Liver (tissue), 9 donors: ENCODE data around the gene SRPX2. TPM values are rescaled to one million over a fixed set of nuclear protein-coding genes. Genes with fewer than 3 reads are reported as not detected.

ENCODE experiments used
- DNase-seq: peaks from one replicate; pipeline ENCODE4 v3.0.0-alpha.2; 2017; ENCODE audit warnings: low spot score
- H3K27ac ChIP-seq, 2 donors: one replicate each; pipeline ENCODE4 v1.7.0; 2013; ENCODE audit warnings: inconsistent platforms in 2 of 2, low read length in 2 of 2, control low read depth in 1 of 2, low read depth in 1 of 2, mild to moderate bottlenecking in 1 of 2
- H3K27me3 ChIP-seq, 4 donors: one replicate each; pipeline versions ENCODE4 v1.6.1 to v1.7.0; 2013; ENCODE audit warnings: low read length in 3 of 4, inconsistent platforms in 1 of 4, mild to moderate bottlenecking in 1 of 4, moderate library complexity in 1 of 4; ENCODE audit not compliant: control insufficient read depth in 4 of 4, insufficient read depth in 4 of 4
- H3K36me3 ChIP-seq, 4 donors: one replicate each; pipeline versions ENCODE4 v1.6.1 to v1.7.0; 2013; ENCODE audit warnings: low read length in 3 of 4, mild to moderate bottlenecking in 3 of 4, low read depth in 1 of 4, moderate library complexity in 1 of 4; ENCODE audit not compliant: control insufficient read depth in 4 of 4, insufficient read depth in 3 of 4
- H3K4me1 ChIP-seq, 4 donors: one replicate each; pipeline versions ENCODE4 v1.6.1 to v1.7.0; 2013; ENCODE audit warnings: low read length in 3 of 4, mild to moderate bottlenecking in 3 of 4, moderate library complexity in 1 of 4; ENCODE audit not compliant: control insufficient read depth in 4 of 4, insufficient read depth in 4 of 4
- H3K4me3 ChIP-seq, 3 donors: one replicate each; pipeline versions ENCODE4 v1.6.1 to v1.7.0; 2013; ENCODE audit warnings: low read length in 3 of 3, control low read depth in 1 of 3, low read depth in 1 of 3, mild to moderate bottlenecking in 1 of 3
- H3K9ac ChIP-seq, 2 donors: one replicate each; pipeline ENCODE4 v1.7.0; 2013; ENCODE audit warnings: low read length in 2 of 2, mild to moderate bottlenecking in 2 of 2, moderate library complexity in 2 of 2, control low read depth in 1 of 2, low read depth in 1 of 2
- H3K9me3 ChIP-seq, 4 donors: one replicate each; pipeline versions ENCODE4 v1.6.1 to v1.7.0; 2013; ENCODE audit warnings: low read length in 3 of 4; ENCODE audit not compliant: control insufficient read depth in 4 of 4
- ATF3 ChIP-seq: IDR thresholded peaks from 2 replicates; pipeline ENCODE4 v1.6.1; 2016; ENCODE audit warnings: antibody characterized with exemption
- CTCF ChIP-seq: fragments of 150-350 bp; IDR thresholded peaks from 2 replicates; pipeline ENCODE4 v1.5.1; 2017; ENCODE audit warnings: improper control_type of control experiment, low read depth, low read length; ENCODE audit not compliant: missing input control
- EGR1 ChIP-seq, 2 donors: IDR thresholded peaks; 2 replicates each; pipeline ENCODE4 v1.6.1; 2016 to 2018; ENCODE audit warnings: antibody characterized with exemption in 2 of 2, low read depth in 2 of 2
- FOXA1 ChIP-seq: IDR thresholded peaks from 2 replicates; pipeline ENCODE4 v1.6.1; 2016; ENCODE audit warnings: antibody characterized with exemption
- FOXA2 ChIP-seq: IDR thresholded peaks from 2 replicates; pipeline ENCODE4 v1.6.1; 2016; ENCODE audit warnings: antibody characterized with exemption
- HNF4A ChIP-seq, 2 donors: conservative IDR thresholded peaks; 2 replicates each; pipeline ENCODE4 v1.6.1; 2016; ENCODE audit warnings: antibody characterized with exemption in 2 of 2, mild to moderate bottlenecking in 2 of 2
- HNF4G ChIP-seq: IDR thresholded peaks from 2 replicates; pipeline ENCODE4 v1.6.1; 2016; ENCODE audit warnings: antibody characterized with exemption
- JUND ChIP-seq, 2 donors: IDR thresholded peaks; 2 replicates each; pipeline ENCODE4 v1.6.1; 2016; ENCODE audit warnings: antibody characterized with exemption in 2 of 2
- MAX ChIP-seq: IDR thresholded peaks from 2 replicates; pipeline ENCODE4 v1.6.1; 2016; ENCODE audit warnings: antibody characterized with exemption
- REST ChIP-seq: IDR thresholded peaks from 2 replicates; pipeline ENCODE4 v1.6.1; 2016; ENCODE audit warnings: antibody characterized with exemption, mild to moderate bottlenecking
- SP1 ChIP-seq: IDR thresholded peaks from 2 replicates; pipeline ENCODE4 v1.6.1; 2018; ENCODE audit warnings: antibody characterized with exemption, mild to moderate bottlenecking
- YY1 ChIP-seq: IDR thresholded peaks from 2 replicates; pipeline ENCODE4 v1.6.1; 2016; ENCODE audit warnings: antibody characterized with exemption, mild to moderate bottlenecking
- ZBTB33 ChIP-seq: IDR thresholded peaks from 2 replicates; pipeline ENCODE4 v1.6.1; 2016; ENCODE audit warnings: antibody characterized with exemption
- WGBS: extraction: QIAGEN DNeasy Blood & Tissue Kit; methylation state at CpG from one replicate; pipeline ENCODE4 v1.1.7; 2013; 5-methylcytosine and 5-hydroxymethylcytosine counted together
- polyA plus RNA-seq, 2 donors: library from polyadenylated mRNA; stranded (reverse) in 1 of 2; unstranded in 1 of 2; fragments of 200-250 nt in 1 of 2; fragments of >200 nt in 1 of 2; fragmentation: Nextera tagmentation in 1 of 2; extraction: Ambion mirVana in 1 of 2; gene quantifications; one replicate each; pipeline versions ENCODE4 v1.2.1 to v1.2.3, GENCODE V29; 2013 to 2015
- total RNA-seq, 2 donors: library from RNA; depleted of rRNA; stranded (reverse); fragments of >200 nt; gene quantifications; one replicate each; pipeline ENCODE4 v1.2.3, GENCODE V29; 2014
- donor health status: healthy.
- donor health status: healthy.
- donor health status: healthy.
- donor health status: healthy.
- donor health status: healthy.

SRPX2 gene
- total and polyA plus RNA-seq, 4 donors = 0.47 to 7.8 (median 4.7) TPM

GRCh38 chrX:100635989-100636320 is 8.0 kb upstream of the SRPX2 start:
- WGBS = 13% methylated on average over 8 of the region's 8 CpGs
- H3K9me3 ChIP-seq = no peaks in the 10 kb centered on the region
- no peaks in the 10 kb centered on the region for H3K27me3 ChIP-seq
- peaks cover 0 to 2% (median 0%) of the 10 kb centered on the region in 4 donors for H3K4me1 ChIP-seq
- peak overlapping the region; percentile 21 to 82 (median 71) for H3K4me3 ChIP-seq
- TF ChIP-seq JUND (IDR thresholded peaks at IDR 0.05) (no peak), ATF3 (no peak), EGR1 (IDR thresholded peaks at IDR 0.05; ENCODE audit: low read depth in 2 of 2) (no peak), FOXA2 (no peak), REST (no peak), HNF4G (no peak), CTCF (no peak), ZBTB33 (no peak), MAX (no peak)
- peak overlapping the region; percentile 42 to 74 for H3K9ac ChIP-seq
- H3K36me3 ChIP-seq = peaks cover 2 to 4% (median 2%) of the 10 kb centered on the region in 4 donors
- DNase-seq = no peak
- peak overlapping the region; percentile 58 to 67 for H3K27ac ChIP-seq

GRCh38 chrX:100636321-100636991 is 7.5 kb upstream of the SRPX2 start, which contains the start of gene TSPAN6:
Gene TSPAN6 (minus strand): TSS chrX:100636806. CDS start chrX:100636694, 112 bp downstream.
- no peaks in the 10 kb centered on the region for H3K27me3 ChIP-seq
- H3K36me3 ChIP-seq = peaks cover under 1 to 4% (median 2%) of the 10 kb centered on the region in 4 donors
- peaks cover 0 to 2% (median 0%) of the 10 kb centered on the region in 4 donors for H3K4me1 ChIP-seq
- peak; percentile 78 for DNase-seq
- peak within 1 kb of the TSS; percentile 42 to 74 for H3K9ac ChIP-seq
- H3K4me3 ChIP-seq = peak within 1 kb of the TSS; percentile 43 to 82 (median 71)
- peak within 1 kb of the TSS; percentile 58 to 67 for H3K27ac ChIP-seq
- WGBS = under 1% methylated on average over 51 of the region's 51 CpGs
- no peaks in the 10 kb centered on the region for H3K9me3 ChIP-seq
- TF ChIP-seq CTCF (peak; percentile 52), REST (peak; percentile 31), FOXA1 (no peak), HNF4A (conservative IDR thresholded peaks at IDR 0.05) (peak in 1 of 2 donors; percentile 17), YY1 (peak; percentile 75), ATF3 (no peak), ZBTB33 (no peak), SP1 (peak; percentile 20)
